ENCODE data around the gene GJC1.

GRCh38 chr17:44801880-44802279 lies 28.2 kb downstream of the GJC1 start:
- TF ChIP-seq CTCF (IDR thresholded peaks at IDR 0.05) (no peak), POLR2A (IDR thresholded peaks at IDR 0.05) (no peak)

Measured in ovary (tissue), 3 donors.